GM19452 (cell line): ENCODE results near the gene OR51V1.
"Not testable (repeated sequence)": the region's sequence is repeated elsewhere in the genome, so short reads cannot be mapped to it uniquely, and the experiment has no call there.

Experiments used
- ATAC-seq: cut with Tn5 transposase; IDR thresholded peaks from one replicate; pipeline ENCODE4 v1.9.1; 2021; ENCODE audit not compliant: unreplicated experiment

Gene OR51V1

GRCh38 chr11:5200582-5200981 is at the start of gene OR51V1:
Gene OR51V1, minus strand, starts transcription at chr11:5200682. Its CDS starts 0 bp downstream, at chr11:5200682.
- ATAC-seq = no peak

DNA sequence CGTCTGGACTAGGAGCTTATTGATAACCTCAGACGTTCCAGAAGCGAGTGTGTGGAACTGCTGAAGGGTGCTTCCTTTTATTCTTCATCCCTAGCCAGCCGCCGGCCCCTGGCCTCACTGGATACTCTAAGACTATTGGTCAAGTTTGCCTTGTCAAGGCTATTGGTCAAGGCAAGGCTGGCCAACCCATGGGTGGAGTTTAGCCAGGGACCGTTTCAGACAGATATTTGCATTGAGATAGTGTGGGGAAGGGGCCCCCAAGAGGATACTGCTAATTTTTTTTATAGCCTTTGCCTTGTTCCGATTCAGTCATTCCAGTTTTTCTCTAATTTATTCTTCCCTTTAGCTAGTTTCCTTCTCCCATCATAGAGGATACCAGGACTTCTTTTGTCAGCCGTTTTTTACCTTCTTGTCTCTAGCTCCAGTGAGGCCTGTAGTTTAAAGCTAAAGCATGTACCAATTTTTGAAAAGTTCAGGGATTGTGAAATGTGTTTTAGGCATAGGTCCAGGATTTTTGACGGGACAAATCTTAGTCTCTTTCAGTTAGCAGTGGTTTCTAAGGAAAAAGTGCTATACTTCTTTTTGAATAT is 49.4 kb upstream of the OR51V1 start, which contains the start of gene HBG1:
TSS of gene HBG1 (minus strand) at position 51 of the 590 bp plus-strand sequence. CDS start 53 bp downstream, outside the sequence.
- not testable (repeated sequence) for ATAC-seq

DNA sequence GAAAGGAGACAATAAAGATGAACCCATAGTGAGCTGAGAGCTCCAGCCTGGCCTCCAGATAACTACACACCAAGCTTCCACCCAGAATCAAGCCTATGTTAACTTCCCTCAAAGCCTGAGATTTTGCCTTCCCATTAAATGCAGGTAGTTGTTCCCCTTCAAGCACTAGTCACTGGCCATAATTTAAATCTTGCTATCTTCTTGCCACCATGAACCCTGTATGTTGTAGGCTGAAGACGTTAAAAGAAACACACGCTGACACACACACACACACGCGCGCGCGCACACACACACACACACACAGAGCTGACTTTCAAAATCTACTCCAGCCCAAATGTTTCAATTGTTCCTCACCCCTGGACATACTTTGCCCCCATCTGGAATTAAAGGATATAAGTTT is 48.0 kb upstream of the OR51V1 start:
- not testable (repeated sequence) for ATAC-seq

GRCh38 chr11:5247472-5248192 is 47.1 kb upstream of the OR51V1 start:
- no peak for ATAC-seq

GRCh38 chr11:5246772-5247471 is 46.4 kb upstream of the OR51V1 start:
- no peak for ATAC-seq

- ATAC-seq = no peak
Measured at GRCh38 chr11:5245155-5245554, 44.7 kb upstream of the OR51V1 start.

DNA sequence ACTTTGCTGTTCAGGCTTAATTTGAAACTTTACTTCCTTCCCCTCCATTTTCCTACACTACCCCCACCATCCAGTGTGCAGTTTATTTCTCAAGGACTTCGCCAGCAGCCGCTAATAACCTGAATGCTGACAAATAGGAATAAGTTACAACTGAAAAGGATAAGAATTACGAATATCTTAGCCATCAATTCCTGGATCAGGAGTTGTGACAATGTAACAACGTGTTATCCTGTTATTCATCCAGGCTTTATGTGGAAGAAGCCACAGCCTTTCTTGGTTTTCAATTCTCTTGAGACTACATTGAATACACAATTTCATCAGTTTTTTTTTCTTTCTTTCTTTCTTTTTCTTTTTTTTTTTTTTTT is 43.3 kb upstream of the OR51V1 start:
- no peak for ATAC-seq

GRCh38 chr11:5242933-5243815 is 42.7 kb upstream of the OR51V1 start:
- peak; percentile 73 for ATAC-seq

- ATAC-seq = no peak
Measured at GRCh38 chr11:5242208-5242607, 41.7 kb upstream of the OR51V1 start.

DNA sequence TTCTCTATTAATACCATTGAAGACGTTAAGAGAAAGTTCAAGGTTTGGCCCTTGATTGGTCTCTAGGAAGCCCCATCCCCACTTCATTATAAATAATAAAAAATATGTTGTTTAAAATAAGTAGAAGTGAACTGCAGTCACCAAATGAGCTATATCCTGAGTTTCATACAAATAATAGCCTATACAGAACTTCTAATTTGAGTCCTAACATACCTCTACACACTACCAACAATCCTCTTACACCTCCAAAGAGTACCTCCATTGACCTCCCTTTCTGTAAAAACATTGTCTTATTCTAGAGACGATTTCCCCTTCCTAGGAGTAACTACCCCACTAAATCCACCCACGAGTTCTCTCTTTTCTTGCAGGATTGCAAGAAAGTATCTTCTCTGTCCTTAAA is 41.0 kb upstream of the OR51V1 start:
- no peak for ATAC-seq

GRCh38 chr11:5240458-5240857 is 40.0 kb upstream of the OR51V1 start:
- ATAC-seq = no peak

- ATAC-seq = no peak
Measured at GRCh38 chr11:5240056-5240455, 39.6 kb upstream of the OR51V1 start.

DNA sequence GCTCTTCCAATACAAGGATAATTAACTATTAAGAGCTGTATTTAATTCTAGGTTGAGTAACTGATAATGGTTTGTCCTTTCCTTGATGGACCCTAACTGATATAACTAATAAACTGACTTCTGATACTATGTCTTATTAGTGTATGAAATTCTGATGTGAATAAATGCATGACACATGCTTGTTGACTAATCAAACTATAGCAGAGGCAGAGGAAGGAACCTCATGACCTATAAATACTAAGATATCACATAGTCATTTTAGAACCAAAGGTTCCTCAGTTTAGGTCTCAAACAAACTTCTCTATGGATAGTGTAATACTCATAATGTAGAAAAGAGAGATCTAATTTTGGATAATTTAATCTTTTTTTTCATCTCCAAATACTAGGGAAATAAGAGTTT is 38.6 kb upstream of the OR51V1 start:
- no peak for ATAC-seq

GRCh38 chr11:5238486-5238885 is 38.0 kb upstream of the OR51V1 start:
- no peak for ATAC-seq

DNA sequence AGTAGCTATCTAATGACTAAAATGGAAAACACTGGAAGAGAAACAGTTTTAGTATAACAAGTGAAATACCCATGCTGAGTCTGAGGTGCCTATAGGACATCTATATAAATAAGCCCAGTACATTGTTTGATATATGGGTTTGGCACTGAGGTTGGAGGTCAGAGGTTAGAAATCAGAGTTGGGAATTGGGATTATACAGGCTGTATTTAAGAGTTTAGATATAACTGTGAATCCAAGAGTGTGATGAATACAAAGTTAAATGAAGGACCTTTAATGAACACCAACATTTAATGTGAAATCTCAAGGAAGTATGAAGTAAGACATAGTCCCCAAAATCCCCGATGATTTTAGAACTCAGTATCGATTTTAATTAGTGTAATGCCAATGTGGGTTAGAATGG is 36.9 kb upstream of the OR51V1 start:
- ATAC-seq = no peak

DNA sequence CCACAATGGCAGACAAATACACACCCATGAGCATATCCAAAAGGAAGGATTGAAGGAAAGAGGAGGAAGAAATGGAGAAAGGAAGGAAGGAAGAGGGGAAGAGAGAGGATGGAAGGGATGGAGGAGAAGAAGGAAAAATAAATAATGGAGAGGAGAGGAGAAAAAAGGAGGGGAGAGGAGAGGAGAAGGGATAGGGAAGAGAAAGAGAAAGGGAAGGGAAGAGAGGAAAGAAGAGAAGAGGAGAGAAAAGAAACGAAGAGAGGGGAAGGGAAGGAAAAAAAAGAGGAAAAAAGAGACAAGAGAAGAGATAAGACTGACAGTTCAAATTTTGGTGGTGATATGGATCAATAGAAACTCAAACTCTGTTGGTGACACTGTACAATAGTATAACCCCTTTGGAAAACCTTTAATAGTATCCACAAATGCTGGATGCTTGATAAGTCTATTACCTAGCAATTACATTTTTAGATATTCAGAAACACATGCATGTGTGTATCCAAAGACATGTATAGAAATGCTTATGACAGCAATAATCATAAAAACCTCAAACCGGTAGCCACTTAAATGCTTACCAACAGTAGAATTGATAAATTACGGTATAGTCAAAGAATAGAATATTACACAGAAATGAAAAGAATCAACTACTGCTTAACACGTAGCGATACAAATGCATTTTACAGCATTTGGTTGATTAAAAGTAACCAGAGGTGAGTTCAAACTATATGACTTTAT is 35.0 kb upstream of the OR51V1 start:
- no peak for ATAC-seq

GRCh38 chr11:5234381-5234834 is 33.9 kb upstream of the OR51V1 start, which contains the start of gene HBD:
Gene HBD, minus strand, starts transcription at chr11:5234483. Its CDS starts 50 bp downstream, at chr11:5234433.
- ATAC-seq = peak; percentile 84

- no peak for ATAC-seq
Measured at GRCh38 chr11:5233307-5233706, 32.8 kb upstream of the OR51V1 start.

DNA sequence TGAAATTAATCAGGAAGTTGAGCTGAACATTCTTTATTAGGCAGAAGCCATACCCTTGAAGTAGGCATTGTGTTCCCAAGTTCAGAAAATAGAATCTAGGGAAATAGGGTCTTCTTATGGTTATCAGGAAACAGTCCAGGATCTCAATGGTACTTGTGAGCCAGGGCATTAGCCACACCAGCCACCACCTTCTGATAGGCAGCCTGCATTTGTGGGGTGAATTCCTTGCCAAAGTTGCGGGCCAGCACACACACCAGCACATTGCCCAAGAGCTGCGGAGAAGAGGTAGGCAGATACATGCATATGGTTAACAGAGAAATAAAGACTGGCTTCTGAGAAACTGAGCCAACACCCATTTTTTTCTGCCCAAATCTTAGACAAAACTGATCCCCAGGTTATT is 32.3 kb upstream of the OR51V1 start:
- no peak for ATAC-seq

DNA sequence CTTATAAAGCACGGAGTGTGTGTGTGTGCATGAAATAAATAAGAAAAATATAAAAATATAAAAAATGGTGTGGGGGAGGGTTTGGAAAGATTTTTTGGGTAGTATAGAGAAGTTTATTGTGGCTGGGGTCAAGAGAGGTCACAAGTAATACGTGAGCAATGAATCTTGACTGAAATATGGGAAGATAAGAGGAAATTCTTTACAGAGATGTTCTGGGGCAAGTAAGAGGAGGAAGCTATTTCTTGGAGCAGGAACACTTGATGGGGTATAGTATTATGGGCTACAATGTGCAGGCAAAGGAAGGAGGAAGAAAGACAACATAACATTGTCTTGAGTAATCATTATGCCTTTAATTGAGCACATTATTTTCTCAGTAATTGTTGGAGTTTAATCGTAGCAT is 31.7 kb upstream of the OR51V1 start:
- ATAC-seq = no peak
